Head of caudate nucleus (tissue), 42 donors: ENCODE data around the gene KCNQ1.
A peak's percentile ranks its signal among the peaks of the same experiment; 100 is the strongest.

Experiments used
- DNase-seq, 42 donors: peaks; one replicate each; pipeline versions ENCODE4 v3.0.0 to v3.0.0-alpha.2; 2020 to 2021; ENCODE audit warnings: mixed read lengths in 7 of 42
- intact Hi-C: fragments of 100-400 bp; cut with DNase I; formaldehyde crosslinking; loops from one replicate; pipeline ENCODE4 v1.15.0; 2022

The KCNQ1 gene

GRCh38 chr11:2449548-2450320, 4.9 kb downstream of the KCNQ1 start:
- peak in 1 of 42 donors; percentile 11 for DNase-seq
- intact Hi-C loops: no loop called here

- intact Hi-C loops: no loop called here
Observed at GRCh38 chr11:2450321-2451041, 5.7 kb downstream of the KCNQ1 start.

DNA sequence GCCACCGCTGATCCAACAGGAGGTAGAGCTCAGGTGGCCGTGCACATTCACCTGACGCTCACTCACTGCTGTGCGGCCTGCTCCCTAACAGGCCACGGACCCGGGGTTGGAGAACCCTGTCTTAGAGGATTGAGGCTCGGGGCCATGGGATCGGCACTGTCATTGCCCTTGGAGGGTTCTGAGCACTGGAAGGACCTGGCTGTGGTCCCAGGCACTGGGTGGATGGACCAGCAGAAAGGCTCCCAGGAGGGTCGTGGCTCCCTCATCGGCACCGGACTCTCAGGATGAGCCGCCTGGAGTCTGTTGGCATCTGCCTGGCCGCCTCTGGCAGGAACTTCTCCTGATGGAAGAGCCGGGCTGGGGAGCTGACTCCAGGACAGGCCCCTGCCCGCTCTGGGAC, 6.5 kb downstream of the KCNQ1 start:
- intact Hi-C loops: no loop called here
- peak in 1 of 42 donors; percentile 8 for DNase-seq

More at GRCh38 chr11:2450321-2451041, 5.7 kb downstream of the KCNQ1 start:
- peak in 1 of 42 donors; percentile 10 for DNase-seq

DNA sequence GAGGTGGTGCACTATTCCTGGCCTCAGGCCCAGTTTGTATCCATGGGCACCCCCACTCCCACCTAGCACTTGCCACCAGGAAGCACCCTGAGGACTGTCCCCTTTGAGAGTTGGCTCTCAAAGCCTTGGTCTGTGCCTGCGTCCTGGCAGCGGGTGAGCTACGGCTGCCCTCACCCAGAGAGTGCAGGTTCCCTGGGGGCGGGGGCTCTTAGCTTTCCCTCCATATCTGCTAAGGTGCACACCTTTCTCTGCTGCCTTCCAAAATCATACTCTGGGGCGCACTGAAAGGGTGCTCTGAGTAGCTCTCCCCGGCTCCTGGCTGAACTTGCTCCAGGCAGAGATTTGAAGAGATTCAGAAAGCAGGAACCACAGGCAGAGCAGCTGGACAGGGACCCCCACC, 7.1 kb downstream of the KCNQ1 start:
- intact Hi-C loops: no loop called here
- peak in 1 of 42 donors; percentile 7 for DNase-seq

DNA sequence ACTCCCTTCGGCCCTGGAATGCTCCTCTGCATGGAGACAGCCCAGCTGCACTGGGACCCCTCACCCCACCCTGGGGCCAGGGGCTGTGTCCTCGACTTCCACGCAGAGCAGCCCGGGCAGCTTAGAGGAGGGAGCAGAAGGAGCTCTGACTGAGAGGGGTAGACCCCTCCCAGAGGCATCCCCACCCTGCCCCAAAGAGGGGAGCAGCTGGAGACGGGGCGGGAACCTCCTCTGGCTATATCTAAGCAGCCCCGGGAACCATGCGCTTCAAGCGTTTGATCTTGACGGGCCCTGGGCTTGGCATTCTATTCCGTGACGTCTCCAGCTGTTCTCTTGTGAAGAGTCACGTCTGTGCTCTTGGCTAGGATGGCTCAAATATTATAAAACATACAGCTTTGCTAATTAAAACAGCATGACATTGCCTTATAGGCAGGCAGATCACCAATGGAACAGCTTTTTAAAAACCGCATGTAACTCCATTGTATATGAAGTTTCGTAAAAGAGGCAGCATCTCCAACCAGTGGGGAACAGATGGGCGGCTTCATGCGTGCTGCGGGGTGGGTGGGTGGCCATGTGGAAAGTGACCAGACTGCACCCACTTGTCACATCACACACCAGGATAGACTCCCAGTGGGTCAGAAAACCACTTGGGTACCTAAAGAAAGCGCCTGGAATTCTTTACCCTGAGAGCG, 7.7 kb downstream of the KCNQ1 start:
- peak in 1 of 42 donors; percentile 4 for DNase-seq
- intact Hi-C loops: no loop called here

- no peak for DNase-seq
- intact Hi-C loops: no loop called here
Observed at GRCh38 chr11:2453436-2453835, 8.6 kb downstream of the KCNQ1 start.

GRCh38 chr11:2458321-2458720, 13.5 kb downstream of the KCNQ1 start:
- intact Hi-C loops: no loop called here
- peak in 3 of 42 donors; percentile 7 to 30 (median 21) for DNase-seq

- intact Hi-C loops: no loop called here
- peak in 4 of 42 donors; percentile 17 to 32 (median 24) for DNase-seq
Observed at GRCh38 chr11:2459016-2459725, 14.4 kb downstream of the KCNQ1 start.

GRCh38 chr11:2459796-2460531, 15.2 kb downstream of the KCNQ1 start:
- peak in 3 of 42 donors; percentile 25 to 42 (median 26) for DNase-seq

GRCh38 chr11:2460540-2461252, 15.9 kb downstream of the KCNQ1 start:
- intact Hi-C loops: no loop called here
- peak in 3 of 42 donors; percentile 11 to 33 (median 23) for DNase-seq

More at GRCh38 chr11:2459796-2460531, 15.2 kb downstream of the KCNQ1 start:
- intact Hi-C loops: no loop called here

DNA sequence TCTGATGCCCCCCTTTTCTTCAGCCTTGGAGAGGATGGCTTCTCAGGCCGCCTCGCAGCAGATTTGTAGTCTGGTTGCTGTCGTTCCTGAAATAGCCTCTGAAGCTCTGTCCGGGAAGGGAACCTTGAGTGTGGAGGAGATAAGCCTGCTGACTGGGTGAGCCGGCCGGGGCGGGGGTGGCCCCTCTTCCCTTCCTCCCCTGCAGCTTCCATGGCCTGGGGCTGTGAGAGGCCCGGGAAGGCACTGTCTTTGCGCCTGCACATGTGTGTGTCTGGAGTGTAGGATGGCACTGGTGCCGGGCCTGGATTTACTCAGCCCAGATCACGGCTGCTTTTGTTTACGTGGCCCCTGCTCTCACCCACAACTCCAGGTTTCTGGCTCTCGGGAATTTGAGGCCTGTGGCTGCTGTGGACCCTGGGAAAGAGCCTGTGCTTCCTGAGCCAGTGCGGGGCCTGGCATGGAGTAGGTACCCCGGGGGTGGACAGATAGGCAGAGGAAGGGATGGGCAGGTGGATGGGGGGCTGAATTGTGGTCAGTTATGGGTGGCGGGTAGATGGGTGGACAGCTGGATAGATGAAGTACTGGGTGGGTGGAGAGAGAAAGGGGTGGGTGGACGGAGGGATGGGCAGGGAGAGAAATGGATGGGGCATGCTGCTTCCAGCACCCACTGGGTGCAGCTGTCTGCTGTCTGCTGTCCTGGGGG, 16.6 kb downstream of the KCNQ1 start:
- intact Hi-C loops: no loop called here
- DNase-seq: peak in 4 of 42 donors; percentile 14 to 34 (median 14)

DNA sequence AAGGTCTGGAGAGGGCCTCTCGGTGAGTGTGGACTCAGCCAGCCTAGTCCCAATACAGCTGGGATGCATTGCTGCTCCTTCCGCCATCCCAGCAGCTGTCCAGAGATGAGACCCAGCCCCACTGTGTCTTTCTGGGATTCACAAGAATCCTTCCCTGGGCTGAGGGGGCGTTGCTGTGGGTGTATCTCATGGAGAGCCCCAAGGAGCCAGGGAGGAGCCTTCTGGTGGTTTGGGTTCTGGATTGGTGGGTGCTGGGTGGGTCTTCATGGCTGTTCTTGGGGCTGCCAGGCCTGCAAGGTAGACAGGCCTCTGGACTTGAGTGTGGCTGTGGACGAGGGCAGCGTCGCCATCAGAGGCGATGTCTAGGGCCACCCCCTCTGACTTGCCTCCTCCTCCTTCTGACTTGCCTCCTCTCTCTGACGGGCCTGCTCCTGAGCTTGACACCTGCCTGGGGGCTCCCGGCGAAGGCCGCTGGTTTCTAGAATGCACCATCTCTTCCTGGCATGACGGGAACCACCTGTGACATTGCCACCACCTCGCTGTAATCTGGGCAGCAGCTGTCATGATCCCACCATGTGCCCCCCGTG, 17.2 kb downstream of the KCNQ1 start:
- DNase-seq: peak in 4 of 42 donors; percentile 5 to 27 (median 14)
- intact Hi-C loops: no loop called here

DNA sequence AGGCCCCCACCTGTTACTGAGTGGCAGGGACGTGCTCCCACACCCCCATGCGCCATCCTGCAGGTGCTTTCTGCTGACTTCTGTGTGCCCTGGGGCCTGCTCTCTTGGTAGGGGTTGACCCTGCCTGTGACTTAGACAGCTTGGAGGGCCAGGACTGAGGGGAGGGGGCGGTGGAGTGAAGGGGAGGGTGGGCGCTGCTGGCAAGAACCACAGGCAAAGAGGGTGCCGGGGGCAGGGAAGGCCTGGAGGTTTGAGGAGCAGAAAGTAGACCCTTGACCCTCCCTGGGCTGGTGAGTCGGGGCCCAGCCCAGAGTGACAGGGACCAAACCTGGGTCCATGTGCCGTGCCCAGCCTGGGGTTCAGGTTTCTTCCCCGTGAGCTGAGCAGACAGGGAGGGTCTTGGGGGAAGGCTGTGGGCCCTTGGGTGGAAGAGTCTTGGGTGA, 17.8 kb downstream of the KCNQ1 start:
- no peak for DNase-seq
- intact Hi-C loops: no loop called here

GRCh38 chr11:2462986-2463765, 18.4 kb downstream of the KCNQ1 start:
- intact Hi-C loops: no loop called here
- peak in 4 of 42 donors; percentile 13 to 39 (median 18) for DNase-seq

DNA sequence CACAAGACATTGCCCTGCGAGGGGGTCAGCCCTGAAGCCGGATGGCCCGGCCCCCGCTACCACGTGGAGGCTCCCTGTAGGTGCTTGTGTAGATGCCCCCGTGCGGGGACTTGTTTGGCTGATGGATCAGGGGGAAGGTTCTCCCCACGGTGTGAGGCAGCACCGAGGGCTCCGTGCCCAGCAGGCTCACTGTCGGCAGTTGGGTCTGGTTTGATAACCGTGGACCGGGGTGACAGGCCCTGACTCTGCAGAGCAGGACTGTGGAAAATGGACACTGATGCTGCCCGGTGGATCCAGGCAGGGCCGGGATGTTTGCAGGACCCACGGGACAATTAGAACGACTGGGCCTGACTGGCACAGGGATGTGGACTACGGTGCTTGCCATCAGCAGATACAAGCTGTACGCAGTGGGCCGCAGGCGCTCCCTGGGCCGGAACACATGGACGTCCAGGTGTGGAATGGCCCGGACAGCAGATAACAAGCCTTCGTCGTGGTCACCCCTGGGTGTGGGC, 19.0 kb downstream of the KCNQ1 start:
- DNase-seq: peak in 5 of 42 donors; percentile 9 to 41 (median 29)
- intact Hi-C loops: no loop called here
